D721Med (cell line): ENCODE measurements around the gene COLEC12.

Experiments
- DNase-seq: peaks from one replicate; pipeline ENCODE4 v3.0.0; 2011; ENCODE audit warnings: low spot score; ENCODE audit not compliant: insufficient read length
- FAIRE-seq: peaks from 2 replicates; lab custom pipeline; 2011; peaks lifted over from hg19 to GRCh38; lab: Jason Lieb, UNC
- CTCF ChIP-seq: IDR thresholded peaks from 2 replicates; pipeline ENCODE4 v1.5.1; 2012; ENCODE audit warnings: mild to moderate bottlenecking, control low read depth; ENCODE audit not compliant: insufficient read depth; ENCODE audit errors: missing control alignments

The COLEC12 gene

GRCh38 chr18:398935-399630 is 101.4 kb downstream of the COLEC12 start:
- DNase-seq (peak; percentile 30), FAIRE-seq (peak; percentile 46)
- no peak for TF ChIP-seq CTCF

- TF ChIP-seq CTCF, result no peak
- FAIRE-seq (no peak), DNase-seq (no peak)
Observed at GRCh38 chr18:396556-396955, 103.9 kb downstream of the COLEC12 start.

GRCh38 chr18:396251-396555 is 104.3 kb downstream of the COLEC12 start:
- FAIRE-seq, result no peak
- TF ChIP-seq CTCF, result no peak

GRCh38 chr18:395456-396250 is 104.8 kb downstream of the COLEC12 start:
- no peak for FAIRE-seq
- DNase-seq, result no peak
- TF ChIP-seq CTCF, result no peak

More at GRCh38 chr18:396251-396555, 104.3 kb downstream of the COLEC12 start:
- no peak for DNase-seq

- DNase-seq (no peak), FAIRE-seq (no peak)
- TF ChIP-seq CTCF, result no peak
Observed at GRCh38 chr18:394987-395362, 105.5 kb downstream of the COLEC12 start.

- FAIRE-seq, result no peak
- no peak for DNase-seq
- TF ChIP-seq CTCF, result no peak
Observed at GRCh38 chr18:394262-394986, 106.1 kb downstream of the COLEC12 start.

GRCh38 chr18:393574-393957 is 106.9 kb downstream of the COLEC12 start:
- DNase-seq, result no peak
- TF ChIP-seq CTCF, result no peak
- no peak for FAIRE-seq
